Cardiac fibroblast (primary cell): ENCODE results near the gene GATA2.

Experiments used
- DNase-seq, 2 donors: peaks; one replicate each; pipeline versions ENCODE4 v3.0.0 to v3.0.0-alpha.2; 2010; ENCODE audit warnings: low read depth in 2 of 2
- H3K4me3 ChIP-seq, 2 donors: replicated peaks in 1 of 2; 1 replicate in 1 of 2; 2 replicates in 1 of 2; pipeline ENCODE4 v1.5.1; 2011; ENCODE audit warnings: low read depth in 2 of 2, low read length in 2 of 2, mild to moderate bottlenecking in 2 of 2, moderate library complexity in 1 of 2
- CTCF ChIP-seq: IDR thresholded peaks from one replicate; pipeline ENCODE4 v1.5.1; 2011; ENCODE audit warnings: low read depth, mild to moderate bottlenecking, low read length, inconsistent platforms

GATA2 gene

GRCh38 chr3:128446821-128447220 lies 46.2 kb downstream of the GATA2 start:
- no peak overlapping the region for H3K4me3 ChIP-seq
- no peak for TF ChIP-seq CTCF
- DNase-seq, result no peak

- TF ChIP-seq CTCF, result no peak
- no peak for DNase-seq
- no peak overlapping the region for H3K4me3 ChIP-seq
These were observed 47.6 kb downstream of the GATA2 start for GRCh38 chr3:128445357-128445756.

- H3K4me3 ChIP-seq, result no peak overlapping the region
- no peak for TF ChIP-seq CTCF
- DNase-seq, result no peak
These were observed 49.2 kb downstream of the GATA2 start for GRCh38 chr3:128443771-128444170.

GRCh38 chr3:128442949-128443348 lies 50.1 kb downstream of the GATA2 start:
- no peak overlapping the region for H3K4me3 ChIP-seq
- DNase-seq, result no peak
- TF ChIP-seq CTCF, result no peak

GRCh38 chr3:128442070-128442469 lies 50.9 kb downstream of the GATA2 start:
- DNase-seq, result no peak
- TF ChIP-seq CTCF, result no peak
- no peak overlapping the region for H3K4me3 ChIP-seq

GRCh38 chr3:128439226-128439625 lies 53.8 kb downstream of the GATA2 start:
- peak in 1 of 2 donors; percentile 48 for DNase-seq
- no peak for TF ChIP-seq CTCF
- H3K4me3 ChIP-seq, result no peak overlapping the region

GRCh38 chr3:128438488-128439072 lies 54.4 kb downstream of the GATA2 start:
- H3K4me3 ChIP-seq, result no peak overlapping the region
- DNase-seq, result no peak
- peak; percentile 43 for TF ChIP-seq CTCF
